Measurements from ENCODE around the gene CLNK.

CLNK gene

DNA sequence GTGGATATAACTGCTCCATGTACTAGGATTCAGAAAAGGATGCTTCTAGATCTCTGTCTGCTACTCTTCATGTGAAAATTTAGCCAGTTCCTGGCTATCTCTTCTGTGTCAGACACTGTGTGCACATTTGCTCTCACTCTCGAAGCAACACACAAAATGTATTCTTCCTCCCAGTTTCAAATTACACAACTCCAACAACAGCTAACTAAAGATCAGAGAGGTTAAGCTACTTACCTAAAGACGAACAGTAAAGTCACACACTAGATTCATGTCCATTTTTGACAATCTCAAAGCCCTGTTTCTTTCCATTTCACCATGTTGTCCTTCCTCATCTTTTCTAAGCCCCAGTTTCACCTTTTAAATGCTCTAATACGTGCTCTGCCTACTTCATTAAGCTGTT, 2.2 kb downstream of the CLNK start:
- no peak for TF ChIP-seq EZH2 (IDR thresholded peaks at IDR 0.05; ENCODE audit: borderline replicate concordance, low read length)
- TF ChIP-seq, protein P1, sequence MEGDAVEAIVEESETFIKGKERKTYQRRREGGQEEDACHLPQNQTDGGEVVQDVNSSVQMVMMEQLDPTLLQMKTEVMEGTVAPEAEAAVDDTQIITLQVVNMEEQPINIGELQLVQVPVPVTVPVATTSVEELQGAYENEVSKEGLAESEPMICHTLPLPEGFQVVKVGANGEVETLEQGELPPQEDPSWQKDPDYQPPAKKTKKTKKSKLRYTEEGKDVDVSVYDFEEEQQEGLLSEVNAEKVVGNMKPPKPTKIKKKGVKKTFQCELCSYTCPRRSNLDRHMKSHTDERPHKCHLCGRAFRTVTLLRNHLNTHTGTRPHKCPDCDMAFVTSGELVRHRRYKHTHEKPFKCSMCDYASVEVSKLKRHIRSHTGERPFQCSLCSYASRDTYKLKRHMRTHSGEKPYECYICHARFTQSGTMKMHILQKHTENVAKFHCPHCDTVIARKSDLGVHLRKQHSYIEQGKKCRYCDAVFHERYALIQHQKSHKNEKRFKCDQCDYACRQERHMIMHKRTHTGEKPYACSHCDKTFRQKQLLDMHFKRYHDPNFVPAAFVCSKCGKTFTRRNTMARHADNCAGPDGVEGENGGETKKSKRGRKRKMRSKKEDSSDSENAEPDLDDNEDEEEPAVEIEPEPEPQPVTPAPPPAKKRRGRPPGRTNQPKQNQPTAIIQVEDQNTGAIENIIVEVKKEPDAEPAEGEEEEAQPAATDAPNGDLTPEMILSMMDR (IDR thresholded peaks at IDR 0.05; ENCODE audit: low read length) = no peak
- no peak overlapping the region for H2AFZ ChIP-seq (ENCODE audit: low read length)
- no peak overlapping the region for H3K4me3 ChIP-seq (ENCODE audit: low read depth, low read length, poor library complexity, severe bottlenecking)
- H3K9me2 ChIP-seq (ENCODE audit: low read depth, low read length) = no peaks in the 10 kb centered on the region
- H3K4me2 ChIP-seq (ENCODE audit: low read length) = no peak overlapping the region
- no peaks in the 10 kb centered on the region for H3F3A ChIP-seq (ENCODE audit: insufficient read depth, low read length)
- H4K20me1 ChIP-seq (ENCODE audit: insufficient read depth, low read length) = no peaks in the 10 kb centered on the region
- H3K27ac ChIP-seq (ENCODE audit: low read depth, low read length, poor library complexity, severe bottlenecking) = no peak overlapping the region
- H3K79me2 ChIP-seq (ENCODE audit: insufficient read depth, low read length) = no peaks in the 10 kb centered on the region
- no peaks in the 10 kb centered on the region for H3K9me3 ChIP-seq (ENCODE audit: low read length)
- no peaks in the 10 kb centered on the region for H3K36me3 ChIP-seq (ENCODE audit: insufficient read depth, low read length)
- no peaks in the 10 kb centered on the region for H3K27me3 ChIP-seq (ENCODE audit: insufficient read depth, low read length)
- no peak overlapping the region for H3K9ac ChIP-seq (ENCODE audit: low read length)
- no peaks in the 10 kb centered on the region for H3K4me1 ChIP-seq (ENCODE audit: insufficient read depth, low read length, severe bottlenecking)

DNA sequence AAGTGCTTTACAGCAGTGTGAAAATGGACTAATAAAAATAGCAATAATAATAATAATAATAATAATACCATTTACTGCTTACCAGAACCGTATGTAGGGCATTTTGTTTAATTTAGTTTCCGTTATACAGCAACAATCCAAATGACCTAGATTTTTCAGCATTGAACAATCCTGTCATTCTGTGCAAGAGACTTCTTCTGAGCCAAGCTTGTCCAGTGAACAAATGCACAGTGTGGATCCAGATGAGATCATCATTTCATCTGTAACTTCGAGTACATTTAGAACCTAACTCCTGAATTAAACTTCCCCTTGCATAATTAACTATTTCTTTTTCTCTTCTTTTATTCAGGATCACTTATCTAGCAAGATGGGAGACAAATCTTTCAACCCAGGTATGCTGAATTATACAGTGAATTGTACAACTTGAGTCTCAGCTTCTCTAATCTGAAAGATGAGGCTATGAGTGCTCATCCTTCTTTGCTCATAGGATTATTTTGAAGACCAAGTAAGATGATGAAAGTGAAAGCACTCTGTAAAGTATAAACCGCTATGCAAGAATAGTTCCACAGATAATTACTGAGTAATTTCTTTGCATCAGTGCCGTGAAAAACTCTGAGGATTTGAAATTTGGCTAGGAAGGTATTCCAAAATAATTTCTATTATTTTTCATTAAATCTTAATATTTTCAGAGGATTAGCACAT, 6.6 kb downstream of the CLNK start:
- no peaks in the 10 kb centered on the region for H4K20me1 ChIP-seq (ENCODE audit: insufficient read depth, low read length)
- H3K4me3 ChIP-seq (ENCODE audit: low read depth, low read length, poor library complexity, severe bottlenecking) = no peak overlapping the region
- H3K36me3 ChIP-seq (ENCODE audit: insufficient read depth, low read length) = no peaks in the 10 kb centered on the region
- H3F3A ChIP-seq (ENCODE audit: insufficient read depth, low read length) = no peaks in the 10 kb centered on the region
- H3K79me2 ChIP-seq (ENCODE audit: insufficient read depth, low read length) = no peaks in the 10 kb centered on the region
- TF ChIP-seq EZH2 (IDR thresholded peaks at IDR 0.05; ENCODE audit: borderline replicate concordance, low read length) = no peak
- TF ChIP-seq, protein P1 (IDR thresholded peaks at IDR 0.05; ENCODE audit: low read length) = no peak
- H3K9ac ChIP-seq (ENCODE audit: low read length) = no peak overlapping the region
- H3K9me3 ChIP-seq (ENCODE audit: low read length) = no peaks in the 10 kb centered on the region
- H3K4me2 ChIP-seq (ENCODE audit: low read length) = no peak overlapping the region
- H3K4me1 ChIP-seq (ENCODE audit: insufficient read depth, low read length, severe bottlenecking) = no peaks in the 10 kb centered on the region
- no peak overlapping the region for H2AFZ ChIP-seq (ENCODE audit: low read length)
- no peak overlapping the region for H3K27ac ChIP-seq (ENCODE audit: low read depth, low read length, poor library complexity, severe bottlenecking)
- H3K9me2 ChIP-seq (ENCODE audit: low read depth, low read length) = no peaks in the 10 kb centered on the region
- H3K27me3 ChIP-seq (ENCODE audit: insufficient read depth, low read length) = no peaks in the 10 kb centered on the region

DNA sequence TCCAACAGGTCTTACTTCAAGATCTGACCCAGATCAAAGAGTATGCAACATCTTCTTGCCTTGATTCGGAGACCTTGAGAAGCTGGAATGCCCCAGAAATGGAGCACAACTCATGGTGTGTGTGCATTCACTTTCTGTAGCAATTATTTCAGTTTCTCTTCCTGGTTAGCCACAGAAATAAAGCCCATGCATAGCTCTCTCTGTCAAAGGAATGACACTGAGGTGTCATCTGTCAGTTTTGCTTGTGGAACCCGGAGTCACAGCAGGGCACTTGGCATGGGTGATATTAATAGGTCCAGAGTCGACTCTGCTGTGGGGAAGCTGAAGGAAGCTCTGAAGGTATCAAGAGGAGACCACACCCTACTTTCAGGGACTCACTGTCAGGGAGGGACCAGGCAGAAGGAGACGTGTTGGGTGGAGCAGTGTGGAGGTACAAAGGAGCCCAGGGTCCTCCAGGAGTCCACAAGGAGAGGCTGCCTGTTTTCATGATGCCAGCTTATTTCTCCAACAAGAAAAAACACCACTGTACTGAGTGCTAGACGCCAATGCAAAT, 10.7 kb downstream of the CLNK start:
- Histone ChIP-seq H3K9me2 (ENCODE audit: low read depth, low read length) (no peaks in the 10 kb centered on the region), H3K36me3 (ENCODE audit: insufficient read depth, low read length) (no peaks in the 10 kb centered on the region), H3K9ac (ENCODE audit: low read length) (no peak overlapping the region), H3K4me3 (ENCODE audit: low read depth, low read length, poor library complexity, severe bottlenecking) (no peak overlapping the region), H2AFZ (ENCODE audit: low read length) (no peak overlapping the region), H3K4me2 (ENCODE audit: low read length) (no peak overlapping the region), H3K4me1 (ENCODE audit: insufficient read depth, low read length, severe bottlenecking) (no peaks in the 10 kb centered on the region), H3K9me3 (ENCODE audit: low read length) (no peaks in the 10 kb centered on the region), H4K20me1 (ENCODE audit: insufficient read depth, low read length) (no peaks in the 10 kb centered on the region), H3K27ac (ENCODE audit: low read depth, low read length, poor library complexity, severe bottlenecking) (no peak overlapping the region), H3K79me2 (ENCODE audit: insufficient read depth, low read length) (no peaks in the 10 kb centered on the region), H3F3A (ENCODE audit: insufficient read depth, low read length) (no peaks in the 10 kb centered on the region), H3K27me3 (ENCODE audit: insufficient read depth, low read length) (no peaks in the 10 kb centered on the region)
- TF ChIP-seq EZH2 (IDR thresholded peaks at IDR 0.05; ENCODE audit: borderline replicate concordance, low read length) = no peak
- TF ChIP-seq, protein P1 (IDR thresholded peaks at IDR 0.05; ENCODE audit: low read length) = no peak

Measured in OCI-LY1 (cell line).